H1 (cell line): ENCODE results near the gene TBC1D26. TPM values are rescaled to one million over a fixed set of nuclear protein-coding genes. Genes with fewer than 3 reads are reported as not detected.
"Not testable (repeated sequence)": the region's sequence is repeated elsewhere in the genome, so short reads cannot be mapped to it uniquely, and the experiment has no call there.

Source experiments
- CTCF ChIA-PET: fragments of 300-600 bp; sonication (Branson Sonifier 250); formaldehyde crosslinking; loops from one replicate; lab custom pipeline; 2021; ENCODE audit not compliant: partially characterized antibody; lab: Charles Lee
- POLR2A ChIA-PET: fragments of 300-600 bp; sonication (Branson Sonifier 250); formaldehyde crosslinking; loops from one replicate; lab custom pipeline; 2021; ENCODE audit warnings: inconsistent platforms; ENCODE audit not compliant: partially characterized antibody; lab: Charles Lee
- DNase-seq, 2 experiments: peaks; one replicate each; pipeline versions ENCODE4 v3.0.0 to v3.0.0-alpha.2; 2010 to 2022; ENCODE audit warnings: low spot score in 2 of 2, low read depth in 1 of 2, mixed read lengths in 1 of 2
- FAIRE-seq: peaks from 2 replicates; lab custom pipeline; 2011; peaks lifted over from hg19 to GRCh38; lab: Jason Lieb, UNC
- H2AFZ ChIP-seq: 2 replicates; pipeline ENCODE4 v1.8.1; 2012; ENCODE audit warnings: low read length, inconsistent platforms
- H2AK5ac ChIP-seq: 2 replicates; pipeline ENCODE4 v1.6.1; 2013; ENCODE audit warnings: low read depth, low read length
- H2BK120ac ChIP-seq: replicated peaks from 2 replicates; pipeline ENCODE3; 2013; ENCODE audit warnings: low read depth, low read length, inconsistent platforms
- H2BK12ac ChIP-seq: 2 replicates; pipeline ENCODE4 v1.6.1; 2013; ENCODE audit warnings: low read depth, low read length
- H2BK15ac ChIP-seq: 2 replicates; pipeline ENCODE4 v1.6.1; 2013; ENCODE audit warnings: low read length
- H2BK20ac ChIP-seq: 2 replicates; pipeline ENCODE4 v1.6.1; 2013; ENCODE audit warnings: low read length
- H2BK5ac ChIP-seq: 2 replicates; pipeline ENCODE4 v1.6.1; 2013; ENCODE audit warnings: low read depth, low read length
- H3K14ac ChIP-seq: 2 replicates; pipeline ENCODE4 v1.6.1; 2013; ENCODE audit warnings: inconsistent platforms; ENCODE audit not compliant: insufficient read length
- H3K18ac ChIP-seq: 2 replicates; pipeline ENCODE4 v1.6.1; 2013; ENCODE audit warnings: low read length; ENCODE audit errors: extremely low read depth
- H3K23ac ChIP-seq: 2 replicates; pipeline ENCODE4 v1.6.1; 2013; ENCODE audit warnings: inconsistent platforms; ENCODE audit not compliant: insufficient read length
- H3K23me2 ChIP-seq: 2 replicates; pipeline ENCODE4 v1.6.1; 2013; ENCODE audit warnings: low read depth, low read length
- H3K27ac ChIP-seq: 2 replicates; pipeline ENCODE4 v1.6.1; 2011; ENCODE audit warnings: low read depth, low read length, inconsistent platforms
- H3K27me3 ChIP-seq, 4 experiments: replicated peaks in 1 of 4; 1 replicate in 1 of 4; 2 replicates in 3 of 4; pipeline versions ENCODE4 v1.6.1 to v1.8.1; 2011 to 2013; ENCODE audit warnings: low read length in 3 of 4, mild to moderate bottlenecking in 3 of 4, inconsistent platforms in 2 of 4, mixed read lengths in 2 of 4, moderate library complexity in 1 of 4; ENCODE audit not compliant: control insufficient read depth in 3 of 4, insufficient read depth in 3 of 4; ENCODE audit errors: extremely low read depth in 1 of 4
- H3K36me3 ChIP-seq, 4 experiments: 2 replicates each; pipeline versions ENCODE4 v1.6.1 to v1.8.1; 2011 to 2013; ENCODE audit warnings: mild to moderate bottlenecking in 4 of 4, low read length in 3 of 4, moderate library complexity in 2 of 4, control low read depth in 1 of 4, inconsistent platforms in 1 of 4; ENCODE audit not compliant: insufficient read depth in 4 of 4, control insufficient read depth in 2 of 4
- H3K4ac ChIP-seq: replicated peaks from 2 replicates; pipeline ENCODE3; 2013; ENCODE audit warnings: low read length, low read depth, mixed read lengths, inconsistent platforms; ENCODE audit not compliant: insufficient read length
- H3K4me1 ChIP-seq, 4 experiments: replicated peaks in 1 of 4; 1 replicate in 1 of 4; 2 replicates in 3 of 4; pipeline versions ENCODE4 v1.6.1 to v1.8.1; 2011 to 2013; ENCODE audit warnings: low read length in 3 of 4, inconsistent platforms in 2 of 4, mixed read lengths in 1 of 4; ENCODE audit not compliant: insufficient read depth in 4 of 4, control insufficient read depth in 3 of 4
- H3K4me2 ChIP-seq, 2 experiments: 2 replicates each; pipeline versions ENCODE4 v1.6.1 to v1.8.1; 2011 to 2013; ENCODE audit warnings: low read depth in 2 of 2, low read length in 2 of 2, control low read depth in 1 of 2, inconsistent platforms in 1 of 2, mild to moderate bottlenecking in 1 of 2; ENCODE audit not compliant: insufficient read depth in 1 of 2
- H3K4me3 ChIP-seq, 4 experiments: fragments of 200-600, 300-600 bp in 1 of 4; sonication (generic), shearing (Covaris generic), sonication (Bioruptor Twin) in 1 of 4; 2 replicates each; pipeline versions ENCODE4 v1.5.1 to v1.8.1; 2011 to 2016; ENCODE audit warnings: low read length in 4 of 4, low read depth in 3 of 4, control low read depth in 2 of 4, inconsistent platforms in 2 of 4, mild to moderate bottlenecking in 2 of 4, mixed read lengths in 1 of 4, moderate library complexity in 1 of 4; ENCODE audit not compliant: insufficient read depth in 2 of 4; ENCODE audit errors: extremely low read depth in 1 of 4
- H3K56ac ChIP-seq: replicated peaks from 2 replicates; pipeline ENCODE3; 2013; ENCODE audit warnings: low read depth, mild to moderate bottlenecking, mixed read lengths, low read length, inconsistent platforms; ENCODE audit not compliant: insufficient read length
- H3K79me1 ChIP-seq: 2 replicates; pipeline ENCODE4 v1.6.1; 2013; ENCODE audit warnings: low read depth, low read length, control low read depth
- H3K79me2 ChIP-seq, 2 experiments: 2 replicates each; pipeline versions ENCODE4 v1.6.1 to v1.8.1; 2012 to 2013; ENCODE audit warnings: low read length in 2 of 2, mild to moderate bottlenecking in 2 of 2, inconsistent platforms in 1 of 2; ENCODE audit not compliant: insufficient read depth in 2 of 2, control insufficient read depth in 1 of 2
- H3K9ac ChIP-seq, 4 experiments: replicated peaks in 1 of 4; 1 replicate in 1 of 4; 2 replicates in 3 of 4; pipeline versions ENCODE4 v1.6.1 to v1.8.1; 2011 to 2013; ENCODE audit warnings: low read depth in 3 of 4, low read length in 3 of 4, control low read depth in 2 of 4, mild to moderate bottlenecking in 2 of 4, moderate library complexity in 2 of 4, inconsistent platforms in 1 of 4; ENCODE audit errors: extremely low read depth in 1 of 4
- H3K9me3 ChIP-seq, 2 experiments: 2 replicates each; pipeline versions ENCODE4 v1.6.1 to v1.8.1; 2012 to 2013; ENCODE audit warnings: mild to moderate bottlenecking in 2 of 2, moderate library complexity in 2 of 2, control low read depth in 1 of 2, inconsistent platforms in 1 of 2, low read depth in 1 of 2, low read length in 1 of 2, mixed read lengths in 1 of 2; ENCODE audit not compliant: insufficient read depth in 2 of 2
- H4K20me1 ChIP-seq, 2 experiments: replicated peaks in 1 of 2; 2 replicates each; pipeline versions ENCODE3 to v1.8.1; 2011 to 2013; ENCODE audit warnings: inconsistent platforms in 2 of 2, low read length in 2 of 2, mild to moderate bottlenecking in 1 of 2; ENCODE audit not compliant: insufficient read depth in 2 of 2, control insufficient read depth in 1 of 2
- H4K5ac ChIP-seq: 2 replicates; pipeline ENCODE4 v1.6.1; 2013; ENCODE audit warnings: low read length, low read depth, mixed read lengths, inconsistent platforms; ENCODE audit not compliant: insufficient read length
- H4K8ac ChIP-seq: 2 replicates; pipeline ENCODE4 v1.8.0; 2013; ENCODE audit warnings: mild to moderate bottlenecking, moderate library complexity, low read length, inconsistent platforms; ENCODE audit not compliant: insufficient read depth; ENCODE audit errors: extremely low read depth
- H4K91ac ChIP-seq: replicated peaks from 2 replicates; pipeline ENCODE3; 2013; ENCODE audit warnings: low read length, mixed read lengths, inconsistent platforms; ENCODE audit not compliant: insufficient read length
- BACH1 ChIP-seq: IDR thresholded peaks from 2 replicates; pipeline ENCODE4 v1.6.1; 2012; ENCODE audit warnings: low read length, improper control_type of control experiment
- GABPA ChIP-seq: IDR thresholded peaks from 2 replicates; pipeline ENCODE4 v1.6.1; 2011; ENCODE audit warnings: mild to moderate bottlenecking, low read length, moderate library complexity, borderline replicate concordance; ENCODE audit not compliant: insufficient read depth
- KDM4A ChIP-seq: IDR thresholded peaks from one replicate; pipeline ENCODE4 v1.7.1; 2012; ENCODE audit warnings: low read depth, mild to moderate bottlenecking, moderate library complexity, low read length, inconsistent platforms; ENCODE audit not compliant: severe bottlenecking
- PHF8 ChIP-seq: fragments of 200-600 bp; sonication (generic); conservative IDR thresholded peaks from 2 replicates; pipeline ENCODE4 v1.7.1; 2012; ENCODE audit warnings: low read depth, mild to moderate bottlenecking, inconsistent platforms, low read length, moderate library complexity
- POLR2A ChIP-seq, 2 experiments: IDR thresholded peaks; 1 replicate in 1 of 2; 2 replicates in 1 of 2; pipeline ENCODE4 v1.6.1; 2011; ENCODE audit warnings: low read depth in 2 of 2, low read length in 2 of 2, mild to moderate bottlenecking in 2 of 2; ENCODE audit errors: control extremely low read depth in 1 of 2
- SIX5 ChIP-seq: IDR thresholded peaks from 2 replicates; pipeline ENCODE4 v1.6.1; 2011; ENCODE audit warnings: mild to moderate bottlenecking, low read depth, low read length
- TAF1 ChIP-seq: IDR thresholded peaks from 2 replicates; pipeline ENCODE4 v1.6.1; 2011; ENCODE audit warnings: mild to moderate bottlenecking, low read depth, low read length
- WGBS, 2 experiments: shearing (Covaris generic) in 1 of 2; methylation state at CpG; one replicate each; pipeline versions ENCODE4 v1.1.6 to v1.1.7; 2013 to 2015; ENCODE audit warnings: low lambda C conversion rate in 2 of 2, mixed read lengths in 2 of 2, inconsistent platforms in 1 of 2, low coverage in 1 of 2, missing lambda C conversion rate in 1 of 2; ENCODE audit not compliant: insufficient replicate concordance in 2 of 2, insufficient coverage in 1 of 2, insufficient read length in 1 of 2; ENCODE audit errors: extremely low coverage in 1 of 2, missing lambda C conversion rate in 1 of 2; 5-methylcytosine and 5-hydroxymethylcytosine counted together
- polyA plus RNA-seq, 7 experiments: library from polyadenylated mRNA; depleted of rRNA in 3 of 7; stranded (reverse) in 5 of 7; unstranded in 2 of 7; fragments of >200 nt in 5 of 7; fragments of 200-250 nt in 2 of 7; gene quantifications; 1 replicate in 5 of 7; 2 replicates in 1 of 7; 4 replicates in 1 of 7; pipeline versions ENCODE4 v1.2.1 to v1.2.3, GENCODE V29; 2011 to 2013; ENCODE audit warnings: missing spikeins in 2 of 7, mixed read lengths in 2 of 7
- total RNA-seq: library from RNA; stranded (reverse); fragmentation: NEBNext Ultra II Directional; extraction: Animal tissue kit (Norgen Biotek cat#: 25700); gene quantifications from 2 replicates; pipeline ENCODE4 v1.2.1, GENCODE V29; 2021

The TBC1D26 gene
- total and polyA plus RNA-seq, 2 of the 8 experiments (the other 6 are each of a cell fraction or from before 2014, with no cell fraction given): 0.84 to 1.4 TPM

DNA sequence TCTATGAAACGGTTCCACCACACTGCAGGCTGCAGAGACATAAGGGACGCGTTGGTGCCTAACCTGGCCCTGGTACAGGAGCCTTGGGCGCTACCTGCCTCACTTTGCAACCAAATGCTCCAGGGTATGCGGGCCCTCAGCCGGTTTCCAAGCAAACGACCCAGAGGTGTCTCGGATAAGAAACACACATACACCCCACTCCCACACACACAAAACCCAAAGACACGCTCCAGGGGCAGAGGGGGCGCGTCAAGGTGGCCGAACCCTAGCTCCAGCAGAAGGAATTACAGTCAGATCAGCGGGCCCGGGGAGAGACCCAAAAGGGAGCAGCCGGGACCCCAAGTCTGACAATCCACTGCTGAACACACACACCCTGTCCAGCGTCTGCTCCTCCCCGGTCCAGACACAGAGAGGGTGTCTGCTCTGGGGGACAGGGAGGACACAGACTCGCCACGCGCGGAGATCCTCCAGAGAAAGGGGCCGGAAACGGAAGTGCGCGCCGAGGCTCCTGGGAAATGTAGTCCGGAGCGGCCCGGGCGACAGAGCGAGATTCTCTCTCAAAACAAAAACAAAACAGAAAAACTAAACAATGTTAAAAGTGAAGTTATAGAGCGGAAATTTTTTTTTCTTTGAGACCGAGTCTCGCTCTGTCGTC lies 48.1 kb upstream of the TBC1D26 start, which contains the start of gene TRIM16:
Gene TRIM16, minus strand, starts transcription at position 488 of the 655 bp plus-strand sequence. CDS start 32,702 bp downstream, outside the sequence.
- H3K36me3 ChIP-seq, H3K27me3 ChIP-seq, H3K4ac ChIP-seq, H2BK5ac ChIP-seq, H3K23me2 ChIP-seq, H4K5ac ChIP-seq, POLR2A ChIA-PET, H4K91ac ChIP-seq, CTCF ChIA-PET, FAIRE-seq, H3K23ac ChIP-seq, H2BK120ac ChIP-seq, H3K56ac ChIP-seq, H3K14ac ChIP-seq, H3K79me2 ChIP-seq, H2AK5ac ChIP-seq, H3K27ac ChIP-seq, H2BK20ac ChIP-seq, H3K9me3 ChIP-seq, H2BK15ac ChIP-seq, H3K79me1 ChIP-seq, H2BK12ac ChIP-seq, H3K18ac ChIP-seq, H4K8ac ChIP-seq, H4K20me1 ChIP-seq, H3K4me1 ChIP-seq: not testable (repeated sequence)
- Histone ChIP-seq H2AFZ (peak within 1 kb of the TSS; percentile 11; the same call in 1 of the 2 replicates), H3K4me2 (peak within 1 kb of the TSS; percentile 69 to 95), H3K9ac (peak within 1 kb of the TSS in 2 of 4 experiments; percentile 35 to 51; a peak in 4 of 7 replicates), H3K4me3 (peak within 1 kb of the TSS; percentile 67 to 88 (median 82))
- TF ChIP-seq POLR2A (IDR thresholded peaks at IDR 0.05; ENCODE audit: control extremely low read depth in 1 of 2, low read depth in 2 of 2, low read length in 2 of 2) (0 out of 3 replicates have a peak, but pooled peaks of 1 of the 2 experiments have one; percentile 40), SIX5 (peak; percentile 67), PHF8 (peak; percentile 48; the same call in 1 of the 2 replicates), BACH1 (peak; percentile 12; the same call in 1 of the 2 replicates), TAF1 (0 out of 2 replicates have a peak, but pooled peaks have one; percentile 34), KDM4A (peak; percentile 58), GABPA (peak; percentile 94)
- WGBS, 2 experiments: 5% methylated on average over 28 of the region's 35 CpGs; no CpG with 5 or more reads in 1 of the 2 experiments
- peak in 1 of 2 experiments; percentile 77 for DNase-seq
